ENCODE data around the gene RAD1. TPM values are rescaled to one million over a fixed set of nuclear protein-coding genes. Genes with fewer than 3 reads are reported as not detected.

Gene RAD1
- polyA plus RNA-seq, 1 donor (not counting 4 experiments of a cell fraction or from before 2014, with no cell fraction given) = 23.1 TPM

DNA sequence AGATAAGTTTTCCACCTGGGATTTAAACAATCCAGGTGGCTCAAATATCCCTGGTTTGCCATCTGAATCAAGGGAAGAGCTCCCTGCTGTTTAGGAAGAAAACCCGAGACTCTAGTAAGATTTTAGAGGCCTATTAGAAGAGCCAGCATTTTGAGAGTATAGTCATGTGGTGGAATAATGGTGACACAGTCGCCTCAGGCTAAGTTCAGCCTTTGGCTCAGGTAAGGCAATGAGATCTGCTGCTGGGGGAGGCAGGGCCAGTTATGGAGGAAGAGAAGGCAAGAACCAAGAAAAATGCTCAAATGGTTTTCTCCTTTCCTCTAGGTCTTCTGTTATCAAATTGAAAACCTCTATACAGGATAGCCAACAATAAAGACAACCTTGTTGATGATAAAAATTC lies 16.2 kb downstream of the RAD1 start:
- Histone ChIP-seq H3K9me3 (ENCODE audit: control insufficient read depth, low read depth, low read length) (no peaks in the 10 kb centered on the region), H3K9ac (ENCODE audit: control insufficient read depth, extremely low read depth, insufficient read depth, low read length) (no peak overlapping the region), H3K4me3 (ENCODE audit: control insufficient read depth in 2 of 3, extremely low read depth in 1 of 3, insufficient read depth in 2 of 3, low read depth in 1 of 3, low read length in 3 of 3) (no peak overlapping the region), H3K9me1 (ENCODE audit: control insufficient read depth, extremely low read depth, insufficient read depth, low read length) (no peaks in the 10 kb centered on the region), H4K20me1 (ENCODE audit: control insufficient read depth, extremely low read depth, insufficient read depth, low read length) (no peaks in the 10 kb centered on the region), H3K4me2 (ENCODE audit: control insufficient read depth, extremely low read depth, insufficient read depth, low read depth, low read length) (no peak overlapping the region), H2AFZ (ENCODE audit: control insufficient read depth, low read length) (no peak overlapping the region), H3K27ac (ENCODE audit: control insufficient read depth, insufficient read depth, low read length) (no peak overlapping the region), H3K4me1 (ENCODE audit: control insufficient read depth, extremely low read depth, insufficient read depth, low read length) (peaks cover 5% of the 10 kb centered on the region), H3K27me3 (ENCODE audit: control insufficient read depth, extremely low read depth, insufficient read depth, low read length) (no peaks in the 10 kb centered on the region), H3K36me3 (ENCODE audit: control insufficient read depth in 2 of 2, extremely low read depth in 1 of 2, insufficient read depth in 2 of 2, low read length in 2 of 2) (no peaks in the 10 kb centered on the region), H3K79me2 (ENCODE audit: control insufficient read depth, insufficient read depth, low read length) (no peaks in the 10 kb centered on the region)
- DNase-seq (ENCODE audit: low read depth, low spot score) (no peak), FAIRE-seq (no peak)
- dilution Hi-C loops (cut with MboI; ENCODE audit: extremely low pct_ligation_motif_present, low sequenced_read_pairs) = no loop called here
- no peak for TF ChIP-seq EZH2 (IDR thresholded peaks at IDR 0.05; ENCODE audit: low read length)
- TF ChIP-seq, protein P1, sequence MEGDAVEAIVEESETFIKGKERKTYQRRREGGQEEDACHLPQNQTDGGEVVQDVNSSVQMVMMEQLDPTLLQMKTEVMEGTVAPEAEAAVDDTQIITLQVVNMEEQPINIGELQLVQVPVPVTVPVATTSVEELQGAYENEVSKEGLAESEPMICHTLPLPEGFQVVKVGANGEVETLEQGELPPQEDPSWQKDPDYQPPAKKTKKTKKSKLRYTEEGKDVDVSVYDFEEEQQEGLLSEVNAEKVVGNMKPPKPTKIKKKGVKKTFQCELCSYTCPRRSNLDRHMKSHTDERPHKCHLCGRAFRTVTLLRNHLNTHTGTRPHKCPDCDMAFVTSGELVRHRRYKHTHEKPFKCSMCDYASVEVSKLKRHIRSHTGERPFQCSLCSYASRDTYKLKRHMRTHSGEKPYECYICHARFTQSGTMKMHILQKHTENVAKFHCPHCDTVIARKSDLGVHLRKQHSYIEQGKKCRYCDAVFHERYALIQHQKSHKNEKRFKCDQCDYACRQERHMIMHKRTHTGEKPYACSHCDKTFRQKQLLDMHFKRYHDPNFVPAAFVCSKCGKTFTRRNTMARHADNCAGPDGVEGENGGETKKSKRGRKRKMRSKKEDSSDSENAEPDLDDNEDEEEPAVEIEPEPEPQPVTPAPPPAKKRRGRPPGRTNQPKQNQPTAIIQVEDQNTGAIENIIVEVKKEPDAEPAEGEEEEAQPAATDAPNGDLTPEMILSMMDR (optimal IDR thresholded peaks at IDR 0.05 in 1 of 3, IDR thresholded peaks at IDR 0.05 in 1 of 3, conservative IDR thresholded peaks at IDR 0.05 in 1 of 3; ENCODE audit: extremely low read depth in 1 of 3, insufficient read depth in 2 of 3, low read length in 3 of 3) = no peak

DNA sequence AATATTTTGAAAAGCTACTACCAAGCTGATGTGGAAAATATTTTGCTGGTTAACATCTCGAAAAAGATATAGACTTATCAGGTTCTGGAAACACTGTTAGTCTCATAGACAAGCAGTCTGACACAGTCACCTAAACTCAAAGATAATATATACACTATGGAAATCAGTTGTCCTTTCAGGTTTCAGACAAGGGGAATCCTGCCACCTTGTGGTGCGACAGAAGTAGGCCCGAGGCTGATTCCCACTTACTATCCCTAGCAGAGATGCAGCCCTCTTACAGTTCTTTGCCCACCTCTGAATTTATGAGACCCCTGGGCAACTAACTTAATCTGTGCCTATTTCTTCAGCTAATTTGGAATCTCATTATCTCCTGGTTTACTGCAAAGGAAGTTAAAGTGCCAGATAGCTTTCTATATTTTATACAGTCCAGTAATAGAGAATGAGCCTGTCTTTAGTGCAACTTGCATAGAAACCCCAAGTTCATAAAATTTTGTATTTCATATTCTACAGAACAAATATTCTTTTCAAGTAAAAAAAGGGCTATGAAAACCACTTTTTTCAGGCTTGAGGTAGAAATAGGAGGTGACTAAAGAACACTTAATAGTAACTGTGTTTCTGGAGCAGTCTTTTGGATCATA lies 16.9 kb downstream of the RAD1 start:
- Histone ChIP-seq H3K4me2 (ENCODE audit: control insufficient read depth, extremely low read depth, insufficient read depth, low read depth, low read length) (no peak overlapping the region), H3K27ac (ENCODE audit: control insufficient read depth, insufficient read depth, low read length) (no peak overlapping the region), H3K9me1 (ENCODE audit: control insufficient read depth, extremely low read depth, insufficient read depth, low read length) (no peaks in the 10 kb centered on the region), H3K4me3 (ENCODE audit: control insufficient read depth in 2 of 3, extremely low read depth in 1 of 3, insufficient read depth in 2 of 3, low read depth in 1 of 3, low read length in 3 of 3) (no peak overlapping the region), H3K36me3 (ENCODE audit: control insufficient read depth in 2 of 2, extremely low read depth in 1 of 2, insufficient read depth in 2 of 2, low read length in 2 of 2) (no peaks in the 10 kb centered on the region), H4K20me1 (ENCODE audit: control insufficient read depth, extremely low read depth, insufficient read depth, low read length) (no peaks in the 10 kb centered on the region), H3K4me1 (ENCODE audit: control insufficient read depth, extremely low read depth, insufficient read depth, low read length) (peaks cover 5% of the 10 kb centered on the region), H3K9ac (ENCODE audit: control insufficient read depth, extremely low read depth, insufficient read depth, low read length) (no peak overlapping the region), H3K79me2 (ENCODE audit: control insufficient read depth, insufficient read depth, low read length) (no peaks in the 10 kb centered on the region), H3K9me3 (ENCODE audit: control insufficient read depth, low read depth, low read length) (no peaks in the 10 kb centered on the region), H3K27me3 (ENCODE audit: control insufficient read depth, extremely low read depth, insufficient read depth, low read length) (no peaks in the 10 kb centered on the region), H2AFZ (ENCODE audit: control insufficient read depth, low read length) (no peak overlapping the region)
- peak; percentile 59 for FAIRE-seq
- dilution Hi-C loops (cut with MboI; ENCODE audit: extremely low pct_ligation_motif_present, low sequenced_read_pairs) = no loop called here
- DNase-seq (ENCODE audit: low read depth, low spot score) = no peak
- TF ChIP-seq EZH2 (IDR thresholded peaks at IDR 0.05; ENCODE audit: low read length) = no peak
- TF ChIP-seq, protein P1 (optimal IDR thresholded peaks at IDR 0.05 in 1 of 3, IDR thresholded peaks at IDR 0.05 in 1 of 3, conservative IDR thresholded peaks at IDR 0.05 in 1 of 3; ENCODE audit: extremely low read depth in 1 of 3, insufficient read depth in 2 of 3, low read length in 3 of 3) = peak; percentile 80 to 89 (median 83)

Data from keratinocyte (primary cell).